Embryonic facial prominence (tissue), 1 donor: ENCODE results near the gene STARD3NL.
"Not testable (repeated sequence)": the region's sequence is repeated elsewhere in the genome, so short reads cannot be mapped to it uniquely, and the experiment has no call there.

ENCODE experiments used
- DNase-seq: peaks from one replicate; pipeline ENCODE4 v3.0.0-alpha.2; 2016; ENCODE audit errors: extremely low spot score

STARD3NL gene

GRCh38 chr7:38178004-38178694 lies at the start of gene STARD3NL:
Gene STARD3NL, plus strand, starts transcription at chr7:38178245. Its CDS starts 29,260 bp downstream, at chr7:38207505.
- peak; percentile 99 for DNase-seq

GRCh38 chr7:38129162-38129561 lies 48.9 kb upstream of the STARD3NL start:
- no peak for DNase-seq

- no peak for DNase-seq
Observed at GRCh38 chr7:38129579-38129978, 48.5 kb upstream of the STARD3NL start.

DNA sequence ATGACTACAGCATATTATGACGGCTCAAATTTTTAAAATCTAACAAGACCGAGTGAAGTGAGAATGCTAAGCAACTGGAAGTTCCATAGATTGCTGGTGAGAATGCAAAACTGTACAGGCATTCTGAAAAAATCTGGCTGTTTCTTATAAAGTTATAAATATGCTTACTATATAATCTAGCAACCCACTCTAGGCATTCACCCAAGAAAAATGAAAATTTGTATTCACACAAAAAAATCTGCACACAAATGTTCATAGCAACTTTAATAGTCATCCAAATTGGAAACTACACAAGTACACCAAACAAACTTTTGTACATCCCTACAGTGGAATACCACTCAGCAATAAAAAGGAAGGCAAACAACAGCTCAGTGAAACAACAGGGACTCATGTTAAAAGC lies 39.9 kb upstream of the STARD3NL start:
- DNase-seq: no peak

- no peak for DNase-seq
Observed at GRCh38 chr7:38141187-38141586, 36.9 kb upstream of the STARD3NL start.

DNA sequence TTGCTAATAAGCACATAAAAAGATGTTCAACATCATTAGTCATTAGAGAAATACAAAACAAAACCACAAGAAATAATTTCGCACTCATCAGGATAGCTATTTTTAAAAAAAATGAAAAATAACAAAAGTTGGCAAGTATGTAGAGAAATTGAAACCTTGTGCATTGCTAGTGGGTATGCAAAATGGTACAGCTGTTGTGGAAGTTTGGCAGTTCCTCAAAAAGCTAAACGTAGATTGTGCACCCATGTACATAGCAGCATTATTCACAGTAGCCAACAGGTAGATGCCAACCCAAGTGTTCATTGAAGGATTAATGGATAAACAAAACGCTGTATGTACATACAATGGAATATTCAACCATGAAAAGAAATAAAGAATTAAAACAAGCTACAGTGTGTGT lies 35.3 kb upstream of the STARD3NL start:
- no peak for DNase-seq

GRCh38 chr7:38147005-38147404 lies 31.0 kb upstream of the STARD3NL start:
- no peak for DNase-seq

- no peak for DNase-seq
Observed at GRCh38 chr7:38151556-38151955, 26.5 kb upstream of the STARD3NL start.

- no peak for DNase-seq
Observed at GRCh38 chr7:38153515-38153914, 24.5 kb upstream of the STARD3NL start.

GRCh38 chr7:38154278-38154677 lies 23.8 kb upstream of the STARD3NL start:
- no peak for DNase-seq

DNA sequence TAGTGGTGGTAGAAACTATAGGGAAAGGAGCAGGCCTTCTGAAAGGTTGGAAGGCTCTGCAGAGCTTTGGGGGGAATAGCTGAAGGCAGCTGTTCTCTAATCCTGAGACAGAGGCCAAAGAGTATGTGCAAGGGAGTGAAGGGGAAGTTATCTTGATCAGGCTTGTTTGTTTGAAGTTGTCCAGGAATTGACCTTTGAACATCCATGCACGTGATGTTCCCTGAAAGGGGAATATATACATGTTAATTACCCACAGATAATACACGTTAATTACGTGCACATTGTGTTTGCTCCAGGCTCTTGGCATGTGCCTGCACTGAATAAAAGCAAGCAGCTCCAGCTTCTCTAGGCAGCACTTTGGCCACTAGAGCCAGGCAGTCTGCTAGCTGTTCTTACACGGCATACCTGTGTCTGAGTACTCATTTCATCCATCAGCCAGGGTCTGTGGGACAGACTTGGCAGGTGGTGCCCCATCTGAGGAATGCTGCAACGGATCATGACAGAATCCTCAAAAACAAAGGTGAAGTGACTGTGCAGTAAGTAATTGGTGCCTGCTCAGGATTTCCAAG lies 18.0 kb upstream of the STARD3NL start:
- DNase-seq: no peak

GRCh38 chr7:38162036-38162435 lies 16.0 kb upstream of the STARD3NL start:
- no peak for DNase-seq

- no peak for DNase-seq
Observed at GRCh38 chr7:38163671-38164070, 14.4 kb upstream of the STARD3NL start.

DNA sequence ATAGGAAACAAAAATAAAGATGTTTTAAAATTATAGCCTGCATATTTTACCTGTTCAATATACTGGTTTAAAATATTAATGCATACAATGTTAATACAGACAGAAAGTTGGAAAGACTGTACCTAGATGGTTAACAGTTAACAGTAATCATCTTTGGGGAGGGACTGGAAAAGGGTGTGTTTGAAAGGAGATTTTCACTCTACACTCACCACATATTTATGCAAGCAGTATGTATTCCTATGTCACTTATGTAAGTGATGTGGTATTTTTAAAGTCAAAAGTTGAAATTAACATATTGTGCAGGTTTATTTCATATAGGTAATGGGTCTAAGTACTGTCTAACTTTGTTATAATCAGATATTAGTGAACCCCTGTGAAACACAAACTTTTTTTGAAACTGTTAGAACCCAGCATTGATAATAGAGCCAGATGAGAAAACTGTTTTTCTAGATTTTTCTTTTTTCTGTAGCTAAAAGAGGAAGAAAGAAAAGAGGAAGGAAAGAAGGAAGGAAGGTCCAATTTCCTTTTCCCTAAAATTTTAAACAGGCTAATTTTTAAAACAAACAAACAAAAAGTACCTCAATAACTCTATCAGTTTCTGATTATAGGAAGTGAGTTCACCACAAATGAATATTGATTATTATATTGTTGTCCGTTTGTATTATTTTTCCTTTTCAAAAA lies 9.0 kb upstream of the STARD3NL start:
- DNase-seq: no peak

DNA sequence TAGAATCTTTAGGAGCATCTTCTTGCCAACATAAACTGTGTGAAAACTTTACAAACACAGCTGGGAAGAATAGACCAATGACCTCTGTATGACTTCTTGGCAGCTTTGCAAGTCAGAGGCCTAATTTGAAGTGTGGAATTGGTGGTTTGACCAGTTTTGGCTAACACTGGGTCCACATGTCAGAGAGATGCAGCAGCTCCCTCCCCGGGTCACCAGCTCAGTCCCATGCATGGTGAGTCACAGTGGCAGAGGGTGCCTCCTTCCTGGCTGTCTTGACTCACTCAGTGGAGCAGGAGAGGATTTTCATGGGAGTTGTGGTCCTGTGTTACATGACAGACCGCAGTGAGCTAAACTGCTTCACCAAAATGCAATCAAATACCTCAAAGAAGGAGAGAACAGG lies 8.2 kb upstream of the STARD3NL start:
- DNase-seq: no peak

GRCh38 chr7:38171623-38172391 lies 6.2 kb upstream of the STARD3NL start:
- DNase-seq: no peak

GRCh38 chr7:38175547-38175946 lies 2.5 kb upstream of the STARD3NL start:
- DNase-seq: not testable (repeated sequence)

GRCh38 chr7:38177621-38178003 lies 433 bp upstream of the STARD3NL start:
- DNase-seq: no peak

DNA sequence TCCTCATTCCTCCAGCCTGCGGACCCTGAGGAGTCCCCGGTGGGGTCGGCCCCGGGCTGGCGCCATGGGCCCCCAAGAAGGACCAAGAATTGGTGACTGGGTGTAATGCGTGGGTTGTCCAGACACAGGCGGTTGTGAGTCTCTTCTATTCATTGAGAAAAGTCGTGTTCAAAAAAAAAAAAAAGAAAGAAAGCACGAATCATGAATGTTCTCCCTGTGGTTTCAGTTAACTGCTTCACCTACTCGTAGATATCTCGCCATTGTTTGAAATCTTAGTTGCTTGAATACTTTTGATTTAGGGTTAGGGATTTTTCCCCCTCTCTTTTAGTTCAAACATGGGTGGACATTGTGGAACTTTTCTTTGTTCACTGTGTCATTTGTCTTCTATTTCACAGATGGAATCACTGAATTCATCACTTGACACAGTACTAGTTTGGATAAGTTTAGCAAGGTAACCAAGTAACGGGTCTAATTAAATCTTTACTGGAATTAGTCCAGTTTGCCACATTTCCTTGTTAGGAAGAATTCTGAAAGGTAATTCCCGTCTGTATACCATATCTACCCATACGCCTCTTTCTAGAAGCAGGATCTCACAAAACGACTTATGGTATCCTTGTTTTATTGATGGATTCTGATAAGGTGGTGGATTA lies 775 bp downstream of the STARD3NL start:
- DNase-seq: peak; percentile 11

- DNase-seq: no peak
Observed at GRCh38 chr7:38179776-38180226, 1.8 kb downstream of the STARD3NL start.

GRCh38 chr7:38181111-38181510 lies 3.1 kb downstream of the STARD3NL start:
- DNase-seq: no peak

GRCh38 chr7:38182450-38182849 lies 4.4 kb downstream of the STARD3NL start:
- no peak for DNase-seq
